GM13976 (cell line): ENCODE measurements around the gene GRK3.

Experiments used
- DNase-seq: peaks from one replicate; pipeline ENCODE4 v3.0.0; 2012; ENCODE audit warnings: low spot score
- CTCF ChIP-seq: IDR thresholded peaks from 2 replicates; pipeline ENCODE4 v1.5.1; 2012; ENCODE audit warnings: borderline replicate concordance, mild to moderate bottlenecking; ENCODE audit not compliant: insufficient read depth; ENCODE audit errors: extremely low read depth, missing control alignments, control extremely low read depth
- in situ Hi-C: fragments of 300-500 bp; cut with MboI; formaldehyde crosslinking; loops from one replicate; pipeline ENCODE4 v1.12.0; 2022; ENCODE audit warnings: low sequenced_read_pairs, mixed read lengths, inconsistent platforms; ENCODE audit not compliant: unreplicated experiment

Gene GRK3

GRCh38 chr22:25712661-25713400 is 148.4 kb downstream of the GRK3 start:
- in situ Hi-C loops: no loop called here
- no peak for TF ChIP-seq CTCF
- DNase-seq: no peak

GRCh38 chr22:25714070-25714469 is 149.6 kb downstream of the GRK3 start:
- TF ChIP-seq CTCF: no peak
- in situ Hi-C loops: no loop called here
- DNase-seq: no peak

GRCh38 chr22:25714739-25715138 is 150.3 kb downstream of the GRK3 start:
- in situ Hi-C loops: no loop called here
- DNase-seq: no peak
- TF ChIP-seq CTCF: no peak

GRCh38 chr22:25716637-25717036 is 152.2 kb downstream of the GRK3 start:
- no peak for TF ChIP-seq CTCF
- in situ Hi-C loops: no loop called here

GRCh38 chr22:25718135-25718840 is 153.8 kb downstream of the GRK3 start:
- no peak for DNase-seq
- in situ Hi-C loops: no loop called here
- no peak for TF ChIP-seq CTCF

More at GRCh38 chr22:25716637-25717036, 152.2 kb downstream of the GRK3 start:
- no peak for DNase-seq

GRCh38 chr22:25722223-25722622 is 157.7 kb downstream of the GRK3 start:
- in situ Hi-C loops: no loop called here
- TF ChIP-seq CTCF: no peak

GRCh38 chr22:25722626-25723025 is 158.2 kb downstream of the GRK3 start:
- no peak for TF ChIP-seq CTCF
- in situ Hi-C loops: no loop called here
- DNase-seq: no peak

More at GRCh38 chr22:25722223-25722622, 157.7 kb downstream of the GRK3 start:
- no peak for DNase-seq
